Stimulated activated CD8-positive, alpha-beta memory T cell treated with anti-CD3 and anti-CD28 coated beads, Interleukin-7, amount 100 ng/mL, for 48 hours (primary cell): ENCODE measurements around the gene PTPRN2.

Experiments used
- DNase-seq, 2 donors: peaks; one replicate each; pipeline ENCODE4 v3.0.0-alpha.2; 2020; ENCODE audit warnings: low read depth in 1 of 2; ENCODE audit errors: extremely low read depth in 1 of 2

Gene PTPRN2

DNA sequence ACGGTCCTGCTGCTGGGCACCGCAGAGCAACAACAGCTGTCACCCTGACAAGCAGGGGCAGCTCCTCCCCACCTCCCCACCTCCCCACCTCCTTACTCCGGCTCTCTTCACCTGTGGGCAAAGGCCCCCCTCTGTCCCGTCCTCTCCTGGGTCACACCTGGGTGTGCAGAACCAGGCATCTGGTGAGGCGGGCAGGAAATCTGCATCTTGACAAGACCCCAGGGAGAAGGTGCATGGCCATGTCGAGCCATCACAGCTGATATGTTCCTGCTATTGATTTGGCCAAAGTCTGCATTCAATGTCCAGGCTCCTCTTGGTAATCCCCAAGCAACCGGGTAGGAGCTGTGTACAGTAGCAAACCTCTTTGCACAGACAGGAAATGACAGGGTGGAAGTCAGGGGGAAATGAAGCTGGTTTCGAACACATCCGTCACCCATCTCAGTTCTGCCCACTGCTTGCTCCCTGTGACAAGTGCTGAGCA, 696.7 kb downstream of the PTPRN2 start:
- DNase-seq, result no peak

DNA sequence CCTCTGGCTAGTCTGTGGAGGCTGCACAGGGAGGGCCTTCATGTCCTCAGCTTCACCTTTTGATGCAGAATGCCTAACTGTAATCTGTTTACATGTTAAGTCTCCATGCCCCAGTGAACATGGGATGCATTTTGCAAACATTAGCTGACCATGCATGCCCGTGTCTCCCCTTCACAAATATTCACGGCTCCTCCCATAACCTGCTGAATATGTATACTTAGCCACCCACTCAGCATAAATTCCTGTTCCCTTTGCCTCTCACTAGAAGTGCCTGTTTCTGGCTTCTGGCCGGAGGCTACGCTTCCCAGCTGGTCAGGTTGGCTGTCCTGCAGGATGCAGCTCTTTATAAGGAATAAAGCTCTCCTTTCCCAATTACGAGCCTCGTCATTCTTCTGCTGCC, 698.1 kb downstream of the PTPRN2 start:
- no peak for DNase-seq

DNA sequence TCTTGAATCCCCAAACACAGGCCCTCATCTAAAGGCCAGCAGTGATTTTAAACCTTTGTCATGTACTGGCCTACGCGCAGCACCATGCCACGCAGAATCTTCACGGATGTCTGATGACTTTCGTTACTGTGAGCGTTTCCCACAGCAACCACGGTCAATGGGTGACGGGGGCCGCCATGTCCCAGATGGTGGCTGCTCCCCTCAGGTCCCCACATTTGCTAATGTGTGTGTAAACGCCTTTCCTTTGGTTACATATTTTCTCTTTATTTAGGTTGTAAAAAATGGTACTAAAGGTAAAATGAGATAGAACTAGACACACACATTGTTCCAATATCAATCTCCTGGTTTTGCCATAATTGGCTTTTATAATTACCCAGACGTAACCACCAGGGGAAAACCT, 699.0 kb downstream of the PTPRN2 start:
- DNase-seq, result no peak

DNA sequence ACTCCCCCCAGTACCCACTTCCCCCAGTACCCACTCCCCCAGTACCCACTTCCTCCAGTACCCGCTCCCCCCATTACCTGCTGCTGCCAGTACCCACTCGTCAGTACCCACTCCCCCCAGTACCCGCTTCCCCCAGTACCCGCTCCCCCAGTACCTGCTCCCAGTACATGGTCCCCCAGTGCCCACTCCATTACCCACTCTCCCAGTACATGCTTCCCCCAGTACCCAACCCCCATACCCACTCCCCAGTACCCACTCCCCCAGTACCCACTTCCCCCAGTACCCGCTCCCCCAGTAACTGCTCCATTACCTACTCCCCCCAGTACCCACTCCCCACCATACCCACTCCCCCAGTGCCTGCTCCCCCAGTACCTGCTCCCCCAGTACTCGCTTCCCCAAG, 700.2 kb downstream of the PTPRN2 start:
- DNase-seq, result no peak

DNA sequence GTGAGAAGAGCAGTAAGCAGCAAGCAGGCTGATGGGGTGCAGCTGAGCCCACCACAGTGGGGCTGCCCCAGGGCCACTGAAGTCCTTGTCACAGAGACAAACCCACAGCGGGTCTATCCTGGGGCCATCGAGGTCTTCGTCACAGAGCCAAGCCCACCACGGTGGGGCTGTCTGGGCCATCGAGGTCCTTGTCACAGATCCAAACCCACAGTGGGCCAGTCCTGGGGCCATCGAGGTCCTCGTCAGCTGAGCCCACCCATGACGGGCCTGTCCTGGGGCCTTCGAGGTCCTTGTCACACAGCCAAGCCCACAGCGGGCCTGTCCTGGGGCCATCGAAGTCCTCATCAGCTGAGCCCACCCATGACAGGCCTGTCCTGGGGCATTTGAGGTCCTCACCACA, 700.9 kb downstream of the PTPRN2 start:
- no peak for DNase-seq

DNA sequence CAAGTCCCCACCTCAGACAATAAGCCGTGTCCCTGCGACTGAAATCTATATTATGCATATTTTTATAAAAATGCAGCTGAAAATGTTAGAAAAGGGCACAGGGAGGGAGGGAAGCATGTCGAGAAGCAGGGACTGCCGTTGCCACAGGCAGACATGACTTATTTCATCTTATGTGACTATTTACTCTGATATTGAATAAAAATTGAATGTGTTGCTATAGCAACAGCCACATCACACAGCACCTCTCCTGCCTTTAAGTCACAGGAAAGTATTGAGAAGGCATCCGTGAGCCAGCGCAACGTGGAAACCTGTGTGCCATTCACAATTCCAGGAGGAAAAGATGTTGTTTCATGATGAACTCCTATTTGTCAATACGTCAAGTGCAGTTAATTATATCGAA, 701.4 kb downstream of the PTPRN2 start:
- no peak for DNase-seq

DNA sequence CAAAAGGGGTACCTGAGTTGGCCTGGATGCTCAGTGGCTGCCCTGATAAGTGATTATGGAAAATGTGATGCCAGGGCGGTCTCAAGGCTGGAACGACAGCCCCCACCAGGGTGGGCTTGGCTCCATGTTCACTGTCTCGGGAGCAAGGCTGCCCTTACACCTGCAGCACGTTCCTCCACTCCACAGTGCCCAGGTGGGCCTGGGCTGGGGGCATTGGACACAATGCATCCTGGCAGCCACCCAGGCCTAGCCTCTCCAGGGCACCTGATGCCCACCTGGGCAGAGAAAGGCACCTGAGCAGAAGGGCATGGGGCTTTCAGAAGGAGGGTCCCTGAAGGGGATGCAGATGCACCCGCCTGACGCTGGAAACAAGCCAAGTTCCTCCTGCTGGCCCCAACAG, 702.5 kb downstream of the PTPRN2 start:
- DNase-seq, result no peak

DNA sequence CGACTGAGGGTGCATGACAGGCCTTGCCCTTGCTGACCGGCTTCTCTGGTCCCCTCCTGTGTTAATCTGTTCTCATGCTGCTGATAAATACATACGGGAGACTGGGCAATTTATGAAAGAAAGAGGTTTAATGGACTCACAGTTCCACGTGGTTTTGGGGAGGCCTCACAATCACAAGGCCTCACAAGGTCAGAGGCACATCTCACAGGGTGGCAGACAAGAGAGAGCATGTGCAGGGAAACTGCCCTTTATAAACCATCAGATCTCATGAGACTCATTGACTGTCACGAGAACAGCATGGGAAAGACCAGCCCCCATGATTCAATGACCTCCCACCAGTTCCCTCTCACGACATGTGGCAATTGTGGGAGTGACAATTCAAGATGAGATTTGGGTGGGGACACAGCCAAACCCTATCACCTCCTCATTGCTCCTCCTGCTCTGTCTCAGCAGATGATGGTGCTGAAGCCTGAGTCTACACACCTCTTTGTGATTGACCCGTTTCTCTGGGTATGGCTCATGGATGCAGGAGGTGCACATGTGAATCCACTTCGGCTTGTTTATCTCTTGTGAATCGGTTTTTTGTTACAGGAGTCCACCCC, 703.1 kb downstream of the PTPRN2 start:
- DNase-seq, result no peak

DNA sequence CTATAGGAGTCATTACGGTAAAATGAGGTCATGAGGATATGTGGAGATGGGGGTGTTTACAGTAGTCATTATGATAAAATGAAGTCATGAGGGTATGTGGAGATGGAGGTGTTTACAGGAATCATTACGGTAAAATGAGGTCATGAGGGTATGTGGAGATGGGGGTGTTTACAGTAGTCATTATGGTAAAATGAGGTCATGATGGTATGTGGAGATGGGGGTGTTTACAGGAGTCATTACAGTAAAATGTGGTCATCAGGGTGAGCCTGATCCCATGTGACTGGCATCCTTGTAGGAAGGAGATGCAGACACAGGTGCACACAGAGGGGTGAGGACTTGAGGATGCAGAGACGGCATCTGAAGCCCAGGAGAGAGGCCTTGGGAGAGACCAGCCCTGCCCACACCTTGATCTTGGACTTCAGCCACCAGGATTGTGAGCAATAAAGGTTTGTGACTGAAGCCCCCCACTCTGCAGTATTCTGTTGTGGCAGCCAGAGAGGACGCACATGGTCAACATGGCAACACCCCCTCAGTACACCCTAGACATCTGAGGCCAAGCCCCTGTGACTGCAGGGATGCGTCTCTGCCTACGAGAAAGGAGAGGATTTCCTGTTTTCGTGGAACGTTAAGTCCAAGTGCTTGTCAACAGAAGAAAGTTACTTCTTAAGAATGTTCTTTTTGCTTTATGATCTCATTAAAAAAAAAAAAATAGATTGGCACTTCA, 706.4 kb downstream of the PTPRN2 start:
- DNase-seq, result no peak

DNA sequence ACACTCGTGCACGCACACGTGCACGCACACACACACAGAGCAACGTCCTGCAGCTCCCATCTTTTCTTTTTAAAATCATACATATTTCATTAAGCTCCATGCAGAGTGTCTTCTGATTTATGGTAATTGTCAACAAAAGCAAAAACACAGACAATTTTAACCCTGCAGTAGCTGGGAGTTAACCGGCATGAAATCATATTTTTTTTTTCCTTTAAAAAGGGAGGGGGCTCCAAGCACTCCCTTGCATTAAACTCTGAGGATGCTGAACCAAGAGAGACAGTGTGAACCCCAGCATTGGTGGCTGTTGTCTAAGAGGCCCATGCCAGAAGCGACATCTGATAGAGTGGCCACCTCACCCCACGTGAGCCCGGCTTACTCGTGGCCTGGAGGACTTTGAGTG, 708.2 kb downstream of the PTPRN2 start:
- no peak for DNase-seq

DNA sequence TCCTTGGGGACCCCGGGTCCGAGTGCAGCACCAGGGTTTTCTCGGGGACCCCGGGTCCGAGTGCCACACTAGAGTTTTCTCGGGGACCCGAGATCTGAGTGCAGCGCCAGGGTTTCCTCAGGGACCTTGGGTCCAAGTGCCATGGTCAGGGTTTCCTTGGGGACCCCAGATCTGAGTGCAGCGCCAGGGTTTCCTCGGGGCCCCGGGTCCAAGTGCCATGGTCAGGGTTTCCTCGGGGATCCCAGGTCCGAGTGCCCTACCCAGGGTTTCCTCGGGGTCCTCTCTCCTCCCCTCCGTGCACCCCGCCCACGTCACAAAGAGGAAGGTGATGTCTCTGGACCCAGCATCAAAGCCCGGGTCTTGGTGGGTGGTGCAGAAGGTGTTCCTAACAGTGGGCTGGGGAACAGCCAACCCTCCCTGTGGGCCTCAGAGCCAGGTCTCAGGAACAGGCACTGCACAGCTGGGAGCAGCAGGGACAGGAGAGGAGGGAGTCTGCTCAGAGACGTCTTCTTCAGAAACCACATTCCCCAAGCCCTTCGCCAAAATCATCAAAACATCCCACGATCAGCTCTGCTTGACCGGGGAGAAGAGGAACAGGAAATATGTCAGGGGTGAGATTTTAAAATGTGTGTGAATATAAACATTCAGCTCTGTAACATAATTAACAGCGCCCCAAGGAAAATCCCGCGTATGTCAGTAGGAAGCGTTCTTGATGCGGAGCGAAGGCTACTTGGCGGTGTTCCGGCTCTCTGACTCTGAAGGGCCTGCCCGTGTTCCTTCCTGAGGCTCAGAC, 710.1 kb downstream of the PTPRN2 start:
- no peak for DNase-seq

DNA sequence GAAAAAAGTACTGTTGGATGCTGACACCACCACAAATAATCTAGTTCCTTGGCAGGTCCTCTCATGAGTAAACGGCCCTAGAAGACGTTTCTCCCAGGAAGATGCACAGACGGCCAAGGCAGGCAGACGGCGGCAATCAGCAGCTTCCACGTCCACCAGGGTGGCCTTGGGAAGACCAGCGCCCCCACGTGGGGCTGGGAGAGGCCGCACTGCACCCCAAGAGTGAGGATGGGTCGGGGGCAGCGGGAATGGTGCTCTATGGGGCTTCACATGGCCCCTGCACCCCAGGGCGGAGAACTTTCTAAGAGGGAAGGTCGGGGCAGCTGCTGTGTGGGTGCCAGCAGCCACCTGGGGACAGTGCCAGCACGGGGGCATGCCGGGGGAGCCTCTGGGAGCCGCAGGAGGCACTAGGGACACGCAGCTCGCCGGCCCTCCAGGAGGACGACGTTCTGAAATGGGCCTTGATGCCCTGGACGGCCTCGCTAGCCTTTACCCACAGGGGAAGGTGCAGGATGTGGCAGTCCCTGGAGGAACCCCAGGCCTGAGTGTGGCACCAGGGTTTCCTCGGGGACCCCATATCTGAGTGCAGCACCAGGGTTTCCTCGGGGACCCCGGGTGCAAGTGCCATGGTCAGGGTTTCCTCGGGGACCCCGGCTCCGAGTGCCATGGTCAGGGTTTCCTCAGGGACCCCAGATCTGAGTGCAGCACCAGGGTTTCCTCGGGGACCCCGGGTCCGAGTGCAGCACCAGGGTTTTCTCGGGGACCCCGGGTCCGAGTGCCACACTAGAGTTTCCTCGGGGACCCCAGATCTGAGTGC, 710.9 kb downstream of the PTPRN2 start:
- DNase-seq, result no peak

DNA sequence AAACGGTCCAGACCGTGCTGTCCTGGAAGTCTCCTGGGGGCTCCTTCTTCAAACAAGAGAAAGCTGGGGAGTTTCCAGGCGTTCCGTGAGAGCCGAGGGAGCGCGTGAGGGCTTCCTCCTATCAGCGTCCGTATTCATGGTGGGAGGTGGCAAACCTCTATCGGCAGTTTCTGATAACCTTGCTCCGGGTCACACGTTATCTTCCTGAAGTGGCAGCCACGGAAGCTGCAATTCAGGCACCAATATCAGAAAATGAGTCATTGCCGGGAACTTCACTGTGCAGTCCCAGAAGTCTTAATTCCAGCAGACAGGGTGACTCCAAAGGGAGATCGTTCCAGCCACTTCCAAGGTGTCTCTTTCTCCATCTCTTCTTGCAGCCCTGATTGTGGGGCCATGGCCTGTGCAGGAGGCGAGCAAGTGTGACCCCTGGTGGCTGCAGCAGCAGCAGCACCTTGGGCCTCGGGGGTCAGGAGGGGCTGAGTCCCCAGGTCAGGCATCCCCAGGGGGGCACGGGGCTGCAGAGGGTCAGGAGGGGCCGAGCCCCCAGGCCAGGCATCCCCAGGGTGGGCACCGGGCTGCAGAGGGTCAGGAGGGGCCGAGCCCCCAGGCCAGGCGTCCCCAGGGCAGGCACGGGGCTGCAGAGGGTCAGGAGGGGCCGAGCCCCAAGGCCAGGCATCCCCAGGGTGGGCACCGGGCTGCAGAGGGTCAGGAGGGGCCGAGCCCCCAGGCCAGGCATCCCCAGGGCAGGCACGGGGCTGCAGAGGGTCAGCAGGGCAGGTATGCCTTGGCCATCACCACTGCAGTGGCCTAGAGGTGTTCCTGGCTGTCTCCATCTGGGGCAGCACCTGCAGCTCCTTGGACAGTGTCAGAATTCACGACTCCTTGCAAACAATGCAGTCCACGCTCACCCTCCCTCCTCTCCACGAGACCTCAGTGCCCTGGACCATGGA, 712.1 kb downstream of the PTPRN2 start:
- peak in 1 of 2 donors; percentile 23 for DNase-seq

DNA sequence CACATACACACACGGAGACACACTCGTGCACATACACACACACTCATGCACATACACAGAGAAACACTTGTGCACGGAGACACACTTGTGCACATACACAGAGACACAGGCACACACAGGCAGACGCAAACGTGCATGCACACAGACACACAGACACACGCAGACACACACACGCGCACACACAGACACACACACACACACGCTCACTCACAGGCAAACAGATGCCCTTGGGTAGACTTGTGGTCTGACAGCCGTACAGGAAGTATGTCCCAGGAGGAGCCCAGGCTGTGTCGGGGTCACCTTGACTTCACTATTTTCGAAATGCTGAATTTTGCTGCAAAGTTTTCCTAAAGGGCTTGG, 712.8 kb downstream of the PTPRN2 start:
- DNase-seq, result no peak

DNA sequence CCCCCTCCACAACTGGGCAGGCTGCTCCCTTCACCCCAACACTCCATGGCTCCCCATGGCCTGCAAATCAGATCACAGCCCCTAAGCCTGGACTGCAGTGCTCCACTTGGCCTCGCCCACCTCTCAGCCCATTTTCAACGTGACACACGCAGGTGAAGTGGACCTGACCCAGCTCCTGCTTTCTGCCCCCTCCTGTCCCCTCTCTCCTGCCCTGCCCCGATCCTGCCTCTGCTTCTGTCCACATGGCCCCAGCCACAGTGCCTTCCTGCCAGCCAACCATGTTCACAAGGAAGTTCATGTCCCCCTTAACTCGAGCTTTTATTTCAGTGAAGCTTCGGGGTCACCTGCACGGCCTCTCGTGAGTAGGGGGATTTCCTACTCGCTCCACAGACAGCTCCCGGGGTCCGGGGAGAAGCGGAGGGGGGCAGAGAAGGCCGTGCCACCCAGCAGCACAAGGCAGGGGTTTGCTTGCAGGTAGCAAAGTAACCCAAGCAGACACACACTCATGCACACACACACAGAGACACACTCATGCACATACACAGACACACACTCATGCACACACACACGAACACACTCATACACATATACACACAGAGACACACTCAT, 713.3 kb downstream of the PTPRN2 start:
- no peak for DNase-seq

DNA sequence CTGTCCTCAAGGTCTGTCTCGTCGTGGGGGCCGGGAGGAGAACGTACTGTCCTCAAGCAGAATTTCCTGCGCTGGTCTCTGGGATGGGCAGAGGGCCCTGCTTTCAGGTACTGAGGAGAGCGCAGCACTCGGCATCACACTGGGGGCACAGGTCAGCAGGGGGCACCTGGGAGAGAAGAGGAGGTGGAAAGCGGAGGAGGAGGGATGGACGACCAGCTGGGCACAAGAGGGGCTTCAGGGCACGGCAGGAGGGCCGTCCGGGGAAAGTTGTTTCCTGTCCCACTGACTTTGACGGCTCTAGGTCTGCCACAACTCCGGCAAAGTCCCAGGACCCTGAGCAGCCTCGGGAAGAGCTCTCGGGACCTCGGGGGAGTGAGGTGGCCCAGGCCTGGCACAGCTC, 714.0 kb downstream of the PTPRN2 start:
- DNase-seq, result no peak

DNA sequence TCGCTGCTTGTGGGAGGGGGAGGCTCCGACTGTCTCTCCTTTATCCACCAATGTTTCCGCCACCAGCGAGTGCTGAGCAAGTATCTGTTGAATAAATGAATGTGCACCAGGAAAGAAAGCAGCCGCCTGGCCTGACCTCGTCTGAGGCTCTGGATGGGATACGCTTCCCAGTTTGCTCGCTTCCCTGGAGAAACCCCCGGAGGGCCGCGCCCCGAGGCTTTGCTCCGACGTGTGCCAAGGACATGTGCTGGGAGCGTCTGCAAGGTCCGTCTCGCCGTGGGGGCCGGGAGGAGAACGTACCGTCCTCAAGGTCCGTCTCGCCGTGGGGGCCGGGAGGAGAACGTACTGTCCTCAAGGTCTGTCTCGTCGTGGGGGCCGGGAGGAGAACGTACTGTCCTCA, 714.4 kb downstream of the PTPRN2 start:
- no peak for DNase-seq

DNA sequence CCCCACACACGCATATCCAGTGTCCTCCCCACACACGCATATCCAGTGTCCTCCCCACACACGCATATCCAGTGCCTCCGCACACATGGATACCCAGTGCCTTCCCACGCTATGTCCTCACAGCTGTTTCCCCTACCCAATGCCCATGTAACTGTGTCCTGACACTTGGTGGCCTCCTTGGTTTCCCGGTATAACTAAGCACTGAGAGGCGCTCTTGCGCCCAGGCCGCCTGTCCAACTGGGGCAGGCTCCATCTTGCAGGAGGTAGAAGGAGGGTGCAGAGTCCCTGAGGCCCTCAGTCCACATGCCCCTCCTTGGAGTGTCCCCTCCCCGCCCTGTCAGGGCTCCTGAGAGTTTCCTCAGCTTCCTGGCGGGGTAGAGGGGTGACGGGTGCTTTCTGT, 715.2 kb downstream of the PTPRN2 start:
- no peak for DNase-seq

DNA sequence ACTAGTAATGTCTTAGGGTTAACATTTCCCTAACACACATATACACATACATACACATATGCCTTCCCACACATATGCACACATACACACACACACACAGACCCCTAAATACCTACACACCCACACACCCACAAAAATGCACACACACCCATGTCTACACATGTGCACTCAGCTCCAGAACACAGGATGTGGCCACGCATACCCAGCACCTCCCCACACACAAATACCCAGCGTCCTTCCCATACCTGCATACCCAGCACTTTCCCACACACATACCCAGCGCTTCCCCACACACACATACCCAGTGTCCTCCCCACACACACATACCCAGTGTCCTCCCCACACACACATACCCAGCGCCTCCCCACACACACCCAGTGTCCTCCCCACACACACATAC, 715.9 kb downstream of the PTPRN2 start:
- DNase-seq, result no peak
